SH-SY5Y (cell line): ENCODE measurements around the gene LRTM2.

Source experiments
- GATA2 ChIP-seq: IDR thresholded peaks from 2 replicates; pipeline ENCODE4 v1.6.1; 2011; ENCODE audit warnings: mild to moderate bottlenecking, low read depth, low read length
- GATA3 ChIP-seq: IDR thresholded peaks from 2 replicates; pipeline ENCODE4 v1.6.1; 2011; ENCODE audit warnings: low read depth, mild to moderate bottlenecking, low read length, moderate library complexity

- TF ChIP-seq GATA2 (no peak), GATA3 (no peak)
Observed at GRCh38 chr12:1878214-1878613, 57.8 kb downstream of the LRTM2 start.
